GM12801 (cell line): ENCODE measurements around the gene MERTK.

Experiments used
- CTCF ChIP-seq: IDR thresholded peaks from one replicate; pipeline ENCODE4 v1.5.1; 2011; ENCODE audit warnings: control low read depth; ENCODE audit not compliant: insufficient read length; ENCODE audit errors: extremely low read depth

MERTK gene

GRCh38 chr2:111940333-111941196 is 42.2 kb downstream of the MERTK start:
- TF ChIP-seq CTCF = no peak

GRCh38 chr2:111941531-111941930 is 43.1 kb downstream of the MERTK start:
- no peak for TF ChIP-seq CTCF

GRCh38 chr2:111944531-111945210 is 46.3 kb downstream of the MERTK start:
- no peak for TF ChIP-seq CTCF

- no peak for TF ChIP-seq CTCF
Observed at GRCh38 chr2:111945444-111946293, 47.3 kb downstream of the MERTK start.

- TF ChIP-seq CTCF = no peak
Observed at GRCh38 chr2:111946294-111947114, 48.1 kb downstream of the MERTK start.

GRCh38 chr2:111947219-111947618 is 48.8 kb downstream of the MERTK start:
- no peak for TF ChIP-seq CTCF
